Colonic mucosa (tissue), 4 donors: Measurements from ENCODE around the gene SUPT16H. TPM values are rescaled to one million over a fixed set of nuclear protein-coding genes. Genes with fewer than 3 reads are reported as not detected.

Source experiments
- DNase-seq: peaks from one replicate; pipeline ENCODE4 v3.0.0-alpha.2; 2020
- H3K27ac ChIP-seq: fragments of 200-600 bp; one replicate; pipeline ENCODE4 v1.8.0; 2021
- H3K27me3 ChIP-seq: fragments of 200-600 bp; one replicate; pipeline ENCODE4 v1.8.0; 2021
- H3K36me3 ChIP-seq: fragments of 200-600 bp; one replicate; pipeline ENCODE4 v1.8.0; 2021
- H3K4me1 ChIP-seq: fragments of 200-600 bp; one replicate; pipeline ENCODE4 v1.8.0; 2021; ENCODE audit warnings: mild to moderate bottlenecking
- H3K4me3 ChIP-seq: fragments of 200-600 bp; one replicate; pipeline ENCODE4 v1.8.0; 2021
- H3K9ac ChIP-seq, 2 donors: one replicate each; pipeline ENCODE4 v1.7.0; 2013; ENCODE audit warnings: control low read depth in 2 of 2, low read depth in 2 of 2, low read length in 2 of 2
- H3K9me3 ChIP-seq: fragments of 200-600 bp; one replicate; pipeline ENCODE4 v1.8.0; 2021
- CTCF ChIP-seq: fragments of 200-600 bp; IDR thresholded peaks from one replicate; pipeline ENCODE4 v1.8.0; 2022; ENCODE audit warnings: antibody characterized with exemption, mild to moderate bottlenecking
- intact Hi-C: fragments of 100-400 bp; cut with DNase I; formaldehyde crosslinking; loops from one replicate; pipeline ENCODE4 v1.14.1; 2022
- total RNA-seq, 2 donors: library from RNA; stranded (reverse); fragmentation: NEBNext Ultra II Directional in 1 of 2; extraction: Animal tissue kit (Norgen Biotek cat#: 25700) in 1 of 2; gene quantifications; one replicate each; pipeline ENCODE4 v1.2.1, GENCODE V29; 2021
- donor health status: healthy.
- donor health status: DM: no; HTN: no; CAD: no.
- donor health status: DM: no; HTN: no; CAD: no.

SUPT16H gene
- total RNA-seq, 2 donors from 2014 or later = 43.9 to 71.8 TPM

GRCh38 chr14:21399311-21399870 is 15.6 kb upstream of the SUPT16H start:
- no peak overlapping the region for H3K4me3 ChIP-seq
- no peak for DNase-seq
- no peaks in the 10 kb centered on the region for H3K4me1 ChIP-seq
- intact Hi-C loops = no loop called here
- no peaks in the 10 kb centered on the region for H3K9me3 ChIP-seq
- no peak overlapping the region for H3K9ac ChIP-seq
- no peak overlapping the region for H3K27ac ChIP-seq
- TF ChIP-seq CTCF = no peak
- H3K36me3 ChIP-seq = peaks cover 62% of the 10 kb centered on the region
- no peaks in the 10 kb centered on the region for H3K27me3 ChIP-seq

DNA sequence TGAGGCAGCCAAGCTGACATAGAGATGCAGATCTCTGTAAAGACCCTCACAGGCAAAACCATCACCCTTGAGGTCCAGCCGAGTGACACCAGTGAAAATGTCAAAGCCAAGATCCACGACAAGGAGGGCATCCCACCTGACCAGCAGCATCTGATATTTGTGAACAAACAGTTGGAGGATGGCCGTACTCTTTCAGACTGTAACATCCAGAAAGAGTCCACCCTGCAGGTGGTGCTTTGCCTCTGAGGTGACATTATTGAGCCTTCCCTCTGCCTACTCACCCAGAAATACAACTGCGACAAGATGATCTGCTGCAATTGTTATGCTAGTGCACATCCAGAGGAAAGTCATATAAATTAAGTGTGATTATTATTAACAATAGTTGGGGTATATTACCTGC is 15.1 kb upstream of the SUPT16H start:
- H3K36me3 ChIP-seq = peaks cover 62% of the 10 kb centered on the region
- DNase-seq = no peak
- H3K4me3 ChIP-seq = no peak overlapping the region
- no peak for TF ChIP-seq CTCF
- H3K27me3 ChIP-seq = no peaks in the 10 kb centered on the region
- no peak overlapping the region for H3K9ac ChIP-seq
- no peaks in the 10 kb centered on the region for H3K4me1 ChIP-seq
- intact Hi-C loops = no loop called here
- H3K27ac ChIP-seq = no peak overlapping the region
- no peaks in the 10 kb centered on the region for H3K9me3 ChIP-seq

- H3K4me1 ChIP-seq = no peaks in the 10 kb centered on the region
- intact Hi-C loops = no loop called here
- no peaks in the 10 kb centered on the region for H3K27me3 ChIP-seq
- DNase-seq = no peak
- TF ChIP-seq CTCF = no peak
- no peak overlapping the region for H3K27ac ChIP-seq
- H3K9ac ChIP-seq = no peak overlapping the region
- no peak overlapping the region for H3K4me3 ChIP-seq
- peaks cover 54% of the 10 kb centered on the region for H3K36me3 ChIP-seq
- H3K9me3 ChIP-seq = no peaks in the 10 kb centered on the region
Measured at GRCh38 chr14:21395450-21395849, 11.6 kb upstream of the SUPT16H start.

- no peak overlapping the region for H3K27ac ChIP-seq
- H3K9me3 ChIP-seq = no peaks in the 10 kb centered on the region
- H3K36me3 ChIP-seq = peaks cover 4% of the 10 kb centered on the region
- intact Hi-C loops = loop anchor here (10.0 kb wide), 1 partner anchor 161 kb away; no protein-coding TSS in a partner anchor
- H3K9ac ChIP-seq = no peak overlapping the region
- TF ChIP-seq CTCF = no peak
- no peaks in the 10 kb centered on the region for H3K4me1 ChIP-seq
- H3K27me3 ChIP-seq = no peaks in the 10 kb centered on the region
- H3K4me3 ChIP-seq = no peak overlapping the region
- peak; percentile 25 for DNase-seq
Measured at GRCh38 chr14:21385188-21385904, 1.5 kb upstream of the SUPT16H start.

GRCh38 chr14:21384494-21384851 is 654 bp upstream of the SUPT16H start:
- H3K4me3 ChIP-seq = peak overlapping the region; percentile 59
- no peaks in the 10 kb centered on the region for H3K27me3 ChIP-seq
- peaks cover 4% of the 10 kb centered on the region for H3K36me3 ChIP-seq
- H3K27ac ChIP-seq = peak overlapping the region; percentile 73
- H3K9me3 ChIP-seq = no peaks in the 10 kb centered on the region
- peak overlapping the region; percentile 48 to 90 for H3K9ac ChIP-seq
- intact Hi-C loops = loop anchor here (10.0 kb wide), 1 partner anchor 160 kb away; no protein-coding TSS in a partner anchor
- no peak for TF ChIP-seq CTCF
- no peaks in the 10 kb centered on the region for H3K4me1 ChIP-seq
- DNase-seq = no peak
